IPS-20b (cell line): ENCODE measurements around the gene CTTN.
"Not testable (repeated sequence)": the region's sequence is repeated elsewhere in the genome, so short reads cannot be mapped to it uniquely, and the experiment has no call there.

Experiments
- H3K27ac ChIP-seq: one replicate; pipeline ENCODE4 v1.5.1; 2013; ENCODE audit warnings: low read length
- H3K27me3 ChIP-seq: 2 replicates; pipeline ENCODE4 v1.6.1; 2013; ENCODE audit warnings: mild to moderate bottlenecking, low read length, inconsistent platforms; ENCODE audit not compliant: insufficient read depth
- H3K36me3 ChIP-seq: 2 replicates; pipeline ENCODE4 v1.6.1; 2013; ENCODE audit warnings: low read depth, mild to moderate bottlenecking, inconsistent platforms, low read length, moderate library complexity; ENCODE audit not compliant: insufficient read depth
- H3K4me1 ChIP-seq: 2 replicates; pipeline ENCODE4 v1.6.1; 2013; ENCODE audit warnings: mild to moderate bottlenecking, control low read depth, inconsistent platforms, low read length, moderate library complexity; ENCODE audit not compliant: insufficient read depth
- H3K4me3 ChIP-seq: 2 replicates; pipeline ENCODE4 v1.5.1; 2013; ENCODE audit warnings: mild to moderate bottlenecking, low read length, inconsistent platforms
- H3K9ac ChIP-seq: 2 replicates; pipeline ENCODE4 v1.6.1; 2013; ENCODE audit warnings: low read depth, mild to moderate bottlenecking, inconsistent platforms, low read length, moderate library complexity
- H3K9me3 ChIP-seq: 2 replicates; pipeline ENCODE4 v1.6.1; 2013; ENCODE audit warnings: mild to moderate bottlenecking, low read depth, low read length, inconsistent platforms; ENCODE audit not compliant: insufficient read depth

Gene CTTN

GRCh38 chr11:70381872-70382861 is 16.2 kb upstream of the CTTN start:
- Histone ChIP-seq H3K36me3 (peaks cover 71% of the 10 kb centered on the region), H3K27ac (no peak overlapping the region)

GRCh38 chr11:70383664-70384565 is 14.4 kb upstream of the CTTN start:
- no peak overlapping the region for H3K27ac ChIP-seq
- H3K27me3 ChIP-seq: no peaks in the 10 kb centered on the region
- no peaks in the 10 kb centered on the region for H3K9me3 ChIP-seq
- no peak overlapping the region for H3K9ac ChIP-seq
- H3K36me3 ChIP-seq: peaks cover 53% of the 10 kb centered on the region
- no peak overlapping the region for H3K4me3 ChIP-seq
- peaks cover 14% of the 10 kb centered on the region for H3K4me1 ChIP-seq

More at GRCh38 chr11:70381872-70382861, 16.2 kb upstream of the CTTN start:
- Histone ChIP-seq H3K9ac (no peak overlapping the region; the same call in 1 of the 2 replicates), H3K9me3 (no peaks in the 10 kb centered on the region), H3K27me3 (no peaks in the 10 kb centered on the region), H3K4me3 (no peak overlapping the region), H3K4me1 (peaks cover 14% of the 10 kb centered on the region)

- Histone ChIP-seq H3K4me1 (peaks cover 21% of the 10 kb centered on the region), H3K9ac (no peak overlapping the region), H3K27ac (no peak overlapping the region), H3K27me3 (no peaks in the 10 kb centered on the region), H3K36me3 (peaks cover 47% of the 10 kb centered on the region), H3K4me3 (no peak overlapping the region), H3K9me3 (no peaks in the 10 kb centered on the region)
These were observed 13.7 kb upstream of the CTTN start for GRCh38 chr11:70384566-70385152.

GRCh38 chr11:70387564-70387963 is 10.8 kb upstream of the CTTN start:
- Histone ChIP-seq H3K36me3 (peaks cover 32% of the 10 kb centered on the region), H3K9ac (no peak overlapping the region), H3K27me3 (no peaks in the 10 kb centered on the region), H3K27ac (no peak overlapping the region), H3K4me3 (no peak overlapping the region), H3K4me1 (peaks cover 19% of the 10 kb centered on the region), H3K9me3 (no peaks in the 10 kb centered on the region)

- Histone ChIP-seq H3K4me1 (peaks cover 16% of the 10 kb centered on the region), H3K9me3 (no peaks in the 10 kb centered on the region), H3K27me3 (no peaks in the 10 kb centered on the region), H3K27ac (no peak overlapping the region), H3K36me3 (peaks cover 26% of the 10 kb centered on the region), H3K9ac (no peak overlapping the region), H3K4me3 (0 out of 2 replicates have a peak overlapping the region, but pooled peaks have one; percentile 20)
These were observed 9.1 kb upstream of the CTTN start for GRCh38 chr11:70389201-70389600.

GRCh38 chr11:70390882-70391281 is 7.4 kb upstream of the CTTN start:
- not testable (repeated sequence) for H3K27me3 ChIP-seq, H3K4me3 ChIP-seq, H3K27ac ChIP-seq, H3K9ac ChIP-seq, H3K9me3 ChIP-seq
- peaks cover 16% of the 10 kb centered on the region for H3K4me1 ChIP-seq
- H3K36me3 ChIP-seq: peaks cover 14% of the 10 kb centered on the region

GRCh38 chr11:70394211-70394950 is 3.9 kb upstream of the CTTN start:
- no peaks in the 10 kb centered on the region for H3K9me3 ChIP-seq
- H3K27me3 ChIP-seq: no peaks in the 10 kb centered on the region
- H3K4me3 ChIP-seq: no peak overlapping the region
- H3K4me1 ChIP-seq: peaks cover 16% of the 10 kb centered on the region
- no peak overlapping the region for H3K9ac ChIP-seq
- H3K27ac ChIP-seq: no peak overlapping the region
- peaks cover 13% of the 10 kb centered on the region for H3K36me3 ChIP-seq

- Histone ChIP-seq H3K9me3 (no peaks in the 10 kb centered on the region), H3K4me3 (peak overlapping the region; percentile 98), H3K36me3 (peaks cover 13% of the 10 kb centered on the region), H3K4me1 (peaks cover 10% of the 10 kb centered on the region; the same call in 1 of the 2 replicates), H3K27me3 (no peaks in the 10 kb centered on the region), H3K27ac (peak overlapping the region; percentile 40), H3K9ac (peak overlapping the region; percentile 91)
These were observed 870 bp upstream of the CTTN start for GRCh38 chr11:70397336-70397982.

GRCh38 chr11:70398834-70399680 is 728 bp downstream of the CTTN start:
- Histone ChIP-seq H3K9me3 (no peaks in the 10 kb centered on the region), H3K4me1 (peaks cover 10% of the 10 kb centered on the region; the same call in 1 of the 2 replicates), H3K36me3 (peaks cover 3% of the 10 kb centered on the region), H3K27ac (no peak overlapping the region), H3K27me3 (no peaks in the 10 kb centered on the region), H3K9ac (peak overlapping the region; percentile 80; the same call in 1 of the 2 replicates), H3K4me3 (peak overlapping the region; percentile 98)

GRCh38 chr11:70399681-70400112 is 1.4 kb downstream of the CTTN start:
- Histone ChIP-seq H3K27me3 (no peaks in the 10 kb centered on the region), H3K4me1 (peaks cover 10% of the 10 kb centered on the region; the same call in 1 of the 2 replicates), H3K27ac (no peak overlapping the region), H3K9me3 (no peaks in the 10 kb centered on the region), H3K36me3 (peaks cover 3% of the 10 kb centered on the region), H3K9ac (peak overlapping the region; percentile 80; the same call in 1 of the 2 replicates), H3K4me3 (peak overlapping the region; percentile 98)
